Measurements from ENCODE around the gene NR4A3.

The NR4A3 gene

GRCh38 chr9:99885747-99886146 lies 64.1 kb downstream of the NR4A3 start:
- no peak for DNase-seq

GRCh38 chr9:99889120-99889519 lies 67.4 kb downstream of the NR4A3 start:
- DNase-seq: no peak

GRCh38 chr9:99894826-99895225 lies 73.1 kb downstream of the NR4A3 start:
- peak; percentile 64 for DNase-seq

GRCh38 chr9:99895510-99895909 lies 73.8 kb downstream of the NR4A3 start:
- DNase-seq: no peak

- DNase-seq: no peak
These were observed 74.4 kb downstream of the NR4A3 start for GRCh38 chr9:99896119-99896518.

GRCh38 chr9:99903393-99903792 lies 81.7 kb downstream of the NR4A3 start:
- DNase-seq: no peak

GRCh38 chr9:99905833-99906402 lies 84.2 kb downstream of the NR4A3 start:
- DNase-seq: peak; percentile 57

GRCh38 chr9:99906403-99907207 lies 84.9 kb downstream of the NR4A3 start, which contains the start of gene STX17:
Gene STX17, plus strand, starts transcription at chr9:99906654. Its CDS starts 8,586 bp downstream, at chr9:99915240.
- peak; percentile 88 for DNase-seq

GRCh38 chr9:99907208-99907532 lies 85.5 kb downstream of the NR4A3 start:
- DNase-seq: no peak

GRCh38 chr9:99911600-99911999 lies 89.9 kb downstream of the NR4A3 start:
- no peak for DNase-seq
